ENCODE measurements around the gene REN. TPM values are rescaled to one million over a fixed set of nuclear protein-coding genes. Genes with fewer than 3 reads are reported as not detected.
A peak's percentile ranks its signal among the peaks of the same experiment; 100 is the strongest.

Gene REN
- total and polyA plus RNA-seq, 2 experiments from 2014 or later: not detected

DNA sequence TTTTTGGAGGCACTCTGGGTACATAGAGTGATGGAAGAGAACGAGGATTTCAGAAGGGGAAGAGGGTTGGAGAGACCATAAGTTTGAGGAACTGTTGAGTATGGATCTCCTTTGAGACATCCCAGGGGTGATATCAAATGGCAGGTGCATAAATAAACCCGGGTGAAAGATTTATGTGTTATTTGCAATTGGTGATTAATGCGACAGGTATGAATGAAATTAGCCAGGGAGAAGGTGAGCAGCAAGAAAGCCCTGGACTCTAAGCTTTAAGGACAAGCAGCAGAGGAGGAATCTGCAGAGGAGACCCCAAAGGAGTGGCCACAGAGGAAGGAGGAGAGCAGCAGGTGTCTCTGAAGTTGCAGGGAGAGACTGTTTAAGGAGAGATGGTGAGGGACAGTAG lies 8.8 kb upstream of the REN start:
- Histone ChIP-seq H3K36me3 (ENCODE audit: low read depth) (no peaks in the 10 kb centered on the region), H4K20me1 (ENCODE audit: insufficient read depth) (no peaks in the 10 kb centered on the region), H3K9me2 (ENCODE audit: insufficient read depth) (no peaks in the 10 kb centered on the region), H3K4me2 (ENCODE audit: unreplicated experiment) (no peak overlapping the region), H3K4me1 (ENCODE audit: insufficient read depth) (peaks cover 16% of the 10 kb centered on the region), H3K27me3 (replicated peaks; ENCODE audit: insufficient read depth) (0 out of 2 replicates have a peak, but pooled peaks cover 3% of the 10 kb centered on the region), H3K27ac (no peak overlapping the region), H3K79me2 (ENCODE audit: insufficient read depth) (no peaks in the 10 kb centered on the region), H2AFZ (no peak overlapping the region), H3K4me3 (no peak overlapping the region), H3F3A (ENCODE audit: insufficient read depth) (peaks cover 12% of the 10 kb centered on the region; the same call in 1 of the 2 replicates), H3K9me3 (ENCODE audit: low read depth) (no peaks in the 10 kb centered on the region), H3K9ac (no peak overlapping the region)
- in situ Hi-C loops (cut with MboI): no loop called here
- DNase-seq: no peak
- WGBS, 2 experiments (ENCODE audit: low coverage in 1 of 2, low lambda C conversion rate in 2 of 2, missing lambda C conversion rate in 2 of 2): 78 to 82% methylated on average over 3 of the region's 3 CpGs
- TF ChIP-seq EZH2phosphoT487 (IDR thresholded peaks at IDR 0.05; ENCODE audit: insufficient read depth, low read depth) (no peak), EZH2 (IDR thresholded peaks at IDR 0.05; ENCODE audit: insufficient read depth, poor library complexity, severe bottlenecking) (no peak)

- Histone ChIP-seq H3K27ac (0 out of 2 replicates have a peak overlapping the region, but pooled peaks have one; percentile 10), H3K27me3 (replicated peaks; ENCODE audit: insufficient read depth) (no peaks in the 10 kb centered on the region), H3K4me3 (no peak overlapping the region), H2AFZ (0 out of 2 replicates have a peak overlapping the region, but pooled peaks have one; percentile 18), H3K9me3 (ENCODE audit: low read depth) (no peaks in the 10 kb centered on the region), H3K36me3 (ENCODE audit: low read depth) (no peaks in the 10 kb centered on the region), H3K4me1 (ENCODE audit: insufficient read depth) (peaks cover 16% of the 10 kb centered on the region), H3K79me2 (ENCODE audit: insufficient read depth) (no peaks in the 10 kb centered on the region), H3K9me2 (ENCODE audit: insufficient read depth) (no peaks in the 10 kb centered on the region), H3K4me2 (ENCODE audit: unreplicated experiment) (no peak overlapping the region), H3F3A (ENCODE audit: insufficient read depth) (peaks cover 12% of the 10 kb centered on the region; the same call in 1 of the 2 replicates), H4K20me1 (ENCODE audit: insufficient read depth) (no peaks in the 10 kb centered on the region), H3K9ac (no peak overlapping the region)
- WGBS, 2 experiments (ENCODE audit: low coverage in 1 of 2, low lambda C conversion rate in 2 of 2, missing lambda C conversion rate in 2 of 2): 78% methylated on average over 2 of the region's 2 CpGs
- TF ChIP-seq EZH2phosphoT487 (IDR thresholded peaks at IDR 0.05; ENCODE audit: insufficient read depth, low read depth) (no peak), EZH2 (IDR thresholded peaks at IDR 0.05; ENCODE audit: insufficient read depth, poor library complexity, severe bottlenecking) (no peak)
- in situ Hi-C loops (cut with MboI): no loop called here
- no peak for DNase-seq
Measured at GRCh38 chr1:204172404-204173029, 6.4 kb upstream of the REN start.

- Histone ChIP-seq H3K9me2 (ENCODE audit: insufficient read depth) (no peaks in the 10 kb centered on the region), H3K27ac (peak overlapping the region; percentile 29; the same call in 1 of the 2 replicates), H4K20me1 (ENCODE audit: insufficient read depth) (no peaks in the 10 kb centered on the region), H3K36me3 (ENCODE audit: low read depth) (no peaks in the 10 kb centered on the region), H3K4me2 (ENCODE audit: unreplicated experiment) (peak overlapping the region; percentile 26), H3K9me3 (ENCODE audit: low read depth) (no peaks in the 10 kb centered on the region), H3K4me3 (no peak overlapping the region), H3K27me3 (replicated peaks; ENCODE audit: insufficient read depth) (no peaks in the 10 kb centered on the region), H2AFZ (no peak overlapping the region), H3K4me1 (ENCODE audit: insufficient read depth) (peaks cover 16% of the 10 kb centered on the region), H3F3A (ENCODE audit: insufficient read depth) (peaks cover 12% of the 10 kb centered on the region; the same call in 1 of the 2 replicates), H3K79me2 (ENCODE audit: insufficient read depth) (no peaks in the 10 kb centered on the region), H3K9ac (no peak overlapping the region)
- TF ChIP-seq EZH2 (IDR thresholded peaks at IDR 0.05; ENCODE audit: insufficient read depth, poor library complexity, severe bottlenecking): no peak
- TF ChIP-seq EZH2phosphoT487 (IDR thresholded peaks at IDR 0.05; ENCODE audit: insufficient read depth, low read depth): peak; percentile 53; the same call in 1 of the 2 replicates
- peak; percentile 83 for DNase-seq
- 1% methylated on average over 4 of the region's 4 CpGs for WGBS, 2 experiments (ENCODE audit: low coverage in 1 of 2, low lambda C conversion rate in 2 of 2, missing lambda C conversion rate in 2 of 2)
- in situ Hi-C loops (cut with MboI): no loop called here
Measured at GRCh38 chr1:204171751-204172178, 5.6 kb upstream of the REN start.

DNA sequence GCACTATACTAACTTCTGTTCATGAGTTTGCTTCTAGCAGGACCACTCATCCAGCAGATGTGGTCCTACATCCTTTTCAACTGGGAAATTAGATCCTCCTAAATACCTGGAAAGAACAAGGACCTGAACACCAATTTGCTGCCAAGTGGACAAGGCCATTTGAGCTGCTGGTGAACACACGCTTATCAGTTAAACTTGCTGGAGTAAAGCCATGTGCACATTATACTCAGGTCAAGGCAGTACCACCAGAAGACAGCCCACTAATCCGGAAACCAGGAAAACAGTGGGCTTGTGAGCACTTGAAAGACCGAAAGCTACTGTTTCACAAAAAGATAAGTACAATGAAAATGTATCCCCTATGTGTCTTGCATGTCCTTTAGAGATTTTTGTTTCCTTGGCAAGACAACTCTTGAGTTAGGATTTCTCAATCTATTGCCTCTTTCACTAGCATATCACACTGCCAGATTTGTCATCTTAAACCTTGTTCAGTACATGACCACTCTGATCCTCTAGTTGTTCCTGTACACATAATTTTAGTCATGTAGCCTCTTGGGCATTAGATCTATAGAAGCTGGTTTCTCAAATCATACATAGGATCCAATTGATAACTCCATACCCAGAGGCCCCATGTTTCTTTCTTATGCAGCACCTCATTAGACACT lies 4.5 kb upstream of the REN start:
- no peaks in the 10 kb centered on the region for H3K27me3 ChIP-seq (replicated peaks; ENCODE audit: insufficient read depth)
- H3K9me3 ChIP-seq (ENCODE audit: low read depth): no peaks in the 10 kb centered on the region
- no peaks in the 10 kb centered on the region for H3K79me2 ChIP-seq (ENCODE audit: insufficient read depth)
- no peak overlapping the region for H3K4me2 ChIP-seq (ENCODE audit: unreplicated experiment)
- H3K36me3 ChIP-seq (ENCODE audit: low read depth): no peaks in the 10 kb centered on the region
- in situ Hi-C loops (cut with MboI): no loop called here
- no peaks in the 10 kb centered on the region for H3K9me2 ChIP-seq (ENCODE audit: insufficient read depth)
- DNase-seq: peak; percentile 43
- peaks cover 12% of the 10 kb centered on the region; the same call in 1 of the 2 replicates for H3F3A ChIP-seq (ENCODE audit: insufficient read depth)
- WGBS, 2 experiments (ENCODE audit: low coverage in 1 of 2, low lambda C conversion rate in 2 of 2, missing lambda C conversion rate in 2 of 2): 89 to 92% methylated on average over 3 of the region's 3 CpGs
- TF ChIP-seq EZH2 (IDR thresholded peaks at IDR 0.05; ENCODE audit: insufficient read depth, poor library complexity, severe bottlenecking) (no peak), EZH2phosphoT487 (IDR thresholded peaks at IDR 0.05; ENCODE audit: insufficient read depth, low read depth) (no peak)
- H3K4me3 ChIP-seq: no peak overlapping the region
- no peak overlapping the region for H3K9ac ChIP-seq
- no peak overlapping the region for H3K27ac ChIP-seq
- H4K20me1 ChIP-seq (ENCODE audit: insufficient read depth): no peaks in the 10 kb centered on the region
- peaks cover 16% of the 10 kb centered on the region for H3K4me1 ChIP-seq (ENCODE audit: insufficient read depth)
- no peak overlapping the region for H2AFZ ChIP-seq

All from GM23248 (cell line).